Activated CD8-positive, alpha-beta memory T cell treated with anti-CD3 and anti-CD28 coated beads for 36 hours (primary cell): Measurements from ENCODE around the gene MBD2. TPM values are rescaled to one million over a fixed set of nuclear protein-coding genes. Genes with fewer than 3 reads are reported as not detected.

Source experiments
- CTCF ChIA-PET: fragments of 350-600 bp; sonication (Branson Sonifier 250); formaldehyde crosslinking; loops from one replicate; lab custom pipeline; 2021; ENCODE audit warnings: antibody characterized with exemption; lab: Charles Lee
- POLR2A ChIA-PET: fragments of 350-600 bp; sonication (Branson Sonifier 250); formaldehyde crosslinking; loops from one replicate; lab custom pipeline; 2021; ENCODE audit warnings: antibody characterized with exemption; lab: Charles Lee
- total RNA-seq, 2 experiments: library from RNA; stranded (reverse); gene quantifications; one replicate each; pipeline ENCODE4 v1.2.3, GENCODE V29; 2021

The MBD2 gene
- total RNA-seq, 2 experiments from 2014 or later, result 175 to 192 TPM

DNA sequence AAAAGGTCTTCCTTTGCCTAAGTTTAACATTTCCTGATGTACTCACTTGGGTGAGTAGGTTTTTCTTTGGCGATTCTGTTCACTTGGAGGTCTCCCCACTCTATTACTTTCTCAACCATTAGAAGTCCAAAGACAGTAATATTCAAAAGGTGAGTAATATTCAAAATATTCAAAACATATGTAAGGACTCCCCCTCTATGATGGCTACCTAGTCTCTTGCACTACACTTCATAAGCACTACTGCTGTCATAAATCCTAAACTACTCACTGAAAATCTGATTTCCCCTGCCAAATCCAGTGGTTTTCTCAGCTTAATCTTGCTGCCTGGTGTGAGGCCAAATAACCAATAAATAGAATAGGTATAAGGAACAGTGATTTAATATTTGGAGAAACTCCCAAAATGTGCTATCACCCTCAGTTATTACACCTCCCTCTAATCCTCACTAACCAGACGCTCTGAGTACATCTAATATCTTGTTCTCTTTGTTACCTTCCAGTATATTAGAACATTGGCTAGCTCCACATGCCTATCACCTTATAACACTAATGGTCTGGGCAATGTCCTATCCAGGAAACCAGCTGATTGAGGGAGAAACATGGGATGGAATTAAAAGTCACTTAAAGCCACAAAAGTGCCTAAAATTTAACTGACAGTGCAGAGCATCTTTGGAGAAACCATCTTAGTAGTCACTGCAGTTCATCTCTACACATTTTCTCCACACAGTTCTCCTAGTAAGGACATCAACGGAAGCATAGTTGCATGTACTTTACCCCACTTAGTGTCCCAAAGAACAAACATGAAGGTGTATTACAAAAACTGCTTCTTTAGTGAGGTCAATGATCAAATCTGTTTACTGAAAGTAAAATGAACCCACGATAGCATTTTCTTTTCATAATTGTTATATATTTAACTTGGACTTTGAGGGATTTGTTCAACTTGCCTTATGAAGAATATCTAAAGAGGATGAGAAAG is 54.8 kb downstream of the MBD2 start:
- ChIA-PET CTCF (no interaction called here), POLR2A (no interaction called here)

DNA sequence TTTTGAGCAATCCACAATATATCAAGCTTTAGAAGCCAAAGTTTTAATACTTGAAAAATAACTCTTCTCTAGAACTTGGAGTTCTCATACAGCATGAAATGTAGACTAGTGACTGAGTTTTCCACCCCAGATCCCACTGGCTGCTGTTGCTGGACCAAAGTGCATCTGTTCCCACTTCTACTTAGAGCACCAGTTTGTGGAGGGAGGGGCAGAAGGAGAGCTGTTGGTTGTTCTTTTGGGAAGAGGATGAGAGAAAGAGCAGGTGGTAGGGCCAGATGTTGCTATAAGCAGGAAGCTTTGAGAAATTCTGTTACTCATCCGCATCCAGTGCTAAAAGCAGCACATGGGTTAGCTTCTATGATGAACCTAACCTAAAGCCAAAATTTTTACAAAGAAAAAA is 59.0 kb downstream of the MBD2 start:
- POLR2A ChIA-PET, result interaction anchor here (0.6 kb wide), 1 partner anchor 99 kb away, joined by 3 read pairs; no protein-coding TSS in a partner anchor
- CTCF ChIA-PET, result interaction anchor here (0.6 kb wide), 1 partner anchor 87 kb away, joined by 3 read pairs; no protein-coding TSS in a partner anchor

DNA sequence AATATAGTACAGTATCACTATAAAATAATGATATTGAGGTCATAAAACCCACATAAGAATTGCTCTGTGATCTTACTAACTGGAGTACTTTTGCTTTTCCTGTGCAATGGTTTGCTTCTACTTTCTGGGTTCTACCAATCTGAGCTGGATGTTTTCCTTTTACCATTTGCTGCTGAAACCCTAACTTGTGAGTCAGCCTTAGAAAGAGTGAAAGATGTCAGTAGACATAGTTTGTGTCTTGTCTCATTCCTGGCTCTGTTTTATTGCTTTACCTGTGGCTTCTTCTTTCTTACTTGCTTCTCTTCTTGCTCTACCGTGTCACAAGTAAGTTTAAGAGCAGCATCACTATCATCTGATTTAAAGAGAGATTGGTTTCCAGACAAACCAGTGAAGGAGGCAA is 61.0 kb downstream of the MBD2 start:
- ChIA-PET CTCF (no interaction called here), POLR2A (interaction anchor here (1.0 kb wide), 1 partner anchor 60 kb away, joined by 4 read pairs; no protein-coding TSS in a partner anchor)

DNA sequence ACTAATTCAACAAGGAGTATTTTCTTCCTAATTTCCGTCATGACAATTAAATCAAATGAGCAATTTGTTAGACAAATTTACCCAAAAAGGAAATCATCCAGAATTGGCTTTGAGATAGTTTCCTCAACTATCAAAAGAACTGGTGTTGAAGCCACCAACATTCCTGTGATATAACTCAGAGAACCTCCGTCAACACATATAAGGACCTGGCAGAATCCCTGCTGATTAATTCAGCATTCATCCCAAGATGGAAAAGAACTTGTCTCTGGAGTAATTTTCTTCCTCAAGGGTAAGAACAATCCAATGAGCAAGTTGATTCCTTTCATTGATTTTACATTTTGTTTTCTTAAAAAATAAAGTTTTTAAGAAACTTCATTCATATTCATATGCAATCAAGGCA is 62.0 kb downstream of the MBD2 start:
- ChIA-PET POLR2A (no interaction called here), CTCF (no interaction called here)

DNA sequence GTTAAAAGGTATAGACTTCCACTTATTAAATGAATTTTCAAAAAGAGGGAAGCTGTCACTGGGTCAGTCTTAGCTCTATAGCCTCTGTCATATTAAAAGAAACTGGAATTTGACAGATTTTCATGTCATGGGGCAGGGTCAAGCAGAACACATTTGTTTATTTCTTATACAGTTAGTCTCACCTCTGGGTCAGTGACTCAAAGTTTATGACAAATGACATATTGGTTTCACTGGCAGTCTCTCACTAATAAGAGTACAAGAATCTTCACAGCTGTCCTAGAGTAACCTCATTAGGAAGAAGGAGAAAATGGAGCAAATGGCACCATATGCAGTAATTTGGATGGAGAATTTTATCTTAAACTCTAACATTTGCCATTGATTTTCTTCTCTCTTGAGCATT is 63.2 kb downstream of the MBD2 start:
- CTCF ChIA-PET, result interaction anchor here (0.6 kb wide), 1 partner anchor 10 kb away, joined by 3 read pairs; no protein-coding TSS in a partner anchor
- POLR2A ChIA-PET, result no interaction called here

DNA sequence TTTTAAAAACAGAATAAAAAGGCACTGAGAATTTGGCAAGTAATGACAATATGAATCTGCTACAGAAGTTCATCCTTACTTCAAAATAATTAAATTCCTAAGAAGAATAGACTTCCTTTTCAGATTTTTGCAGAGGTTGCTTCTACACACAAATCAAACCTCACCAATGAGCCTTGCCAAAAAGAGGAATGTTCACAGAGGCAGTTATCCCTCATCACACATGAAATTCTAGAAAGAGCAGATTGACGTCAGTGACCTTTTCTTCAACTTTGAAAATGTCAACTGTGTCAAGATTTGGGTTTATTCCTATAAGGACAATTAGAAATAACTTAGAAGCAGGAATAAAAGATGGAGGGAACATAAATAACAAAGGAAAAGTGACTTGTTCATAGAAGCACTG is 64.6 kb downstream of the MBD2 start:
- CTCF ChIA-PET, result no interaction called here
- POLR2A ChIA-PET, result interaction anchor here (0.5 kb wide), 1 partner anchor 86 kb away, joined by 4 read pairs; no protein-coding TSS in a partner anchor

DNA sequence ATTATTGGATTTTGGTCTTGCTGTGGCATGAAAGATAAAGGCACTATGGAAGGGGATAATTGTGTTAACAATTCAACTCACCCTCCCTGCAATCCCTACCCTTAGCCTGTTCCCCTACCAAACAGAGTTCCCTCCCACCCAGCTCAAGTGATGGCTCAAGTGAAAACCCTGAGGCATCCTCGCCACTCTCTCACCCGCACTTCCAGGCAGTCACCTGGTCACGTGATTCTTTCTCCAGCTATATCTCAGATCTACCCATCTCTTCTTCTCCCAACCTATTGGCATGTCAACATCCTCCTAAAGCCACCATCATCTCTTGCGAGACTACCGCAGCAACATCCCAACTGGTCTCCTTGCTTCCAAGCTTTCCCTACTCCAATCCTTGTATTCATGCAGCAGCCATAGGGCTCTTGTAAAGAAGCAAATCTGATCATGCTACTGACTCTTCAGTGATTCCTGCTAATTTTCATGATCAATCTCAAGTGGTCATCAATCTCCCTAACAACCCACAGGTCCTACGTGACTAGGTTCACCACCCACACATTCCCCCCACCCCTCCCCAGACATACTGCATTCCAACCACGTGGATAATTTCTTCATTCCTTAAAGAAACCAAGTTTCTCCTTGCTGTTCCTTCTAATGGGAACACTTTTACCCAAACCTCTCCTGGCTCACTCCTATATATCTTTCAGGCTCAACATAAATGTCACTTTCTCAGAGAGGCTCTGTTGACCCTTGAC is 66.7 kb downstream of the MBD2 start:
- ChIA-PET POLR2A (no interaction called here), CTCF (no interaction called here)

DNA sequence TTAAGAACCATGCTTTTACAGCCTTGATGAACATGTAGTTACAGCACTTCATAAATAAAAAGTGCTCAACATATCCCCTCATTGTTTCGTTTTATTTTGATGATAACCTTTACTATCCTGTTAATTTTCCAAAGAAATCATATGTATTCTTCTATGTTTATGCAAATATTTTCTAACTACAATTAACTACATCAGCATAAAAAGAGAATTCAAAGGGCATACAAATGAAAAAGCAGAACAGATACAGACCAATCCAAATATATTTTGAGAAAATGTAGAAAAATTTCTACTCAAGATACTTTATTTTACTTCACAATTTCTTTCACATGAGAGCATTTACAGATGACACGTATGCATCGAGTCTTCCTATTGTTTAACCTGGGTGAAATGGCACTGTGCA is 69.1 kb downstream of the MBD2 start:
- ChIA-PET POLR2A (no interaction called here), CTCF (no interaction called here)

DNA sequence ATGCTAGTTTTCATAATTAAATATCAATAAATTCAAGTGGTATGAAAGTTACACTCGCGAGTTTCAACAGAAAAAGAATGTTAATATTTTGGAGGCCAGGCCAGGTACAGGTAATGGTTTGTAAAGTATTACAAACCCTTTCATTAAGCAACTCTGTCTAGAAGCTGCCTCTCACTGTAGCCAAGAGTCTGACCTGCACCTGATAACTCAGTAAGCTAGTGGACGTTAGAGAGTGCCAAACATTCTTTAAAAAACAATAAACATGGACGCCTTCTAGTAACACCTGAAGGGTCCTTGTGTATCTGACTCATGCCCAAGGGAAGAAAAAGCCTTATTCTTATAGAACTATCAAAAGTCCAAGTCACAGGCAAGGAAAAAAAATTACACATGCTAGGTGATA is 70.2 kb downstream of the MBD2 start:
- ChIA-PET CTCF (no interaction called here), POLR2A (no interaction called here)

DNA sequence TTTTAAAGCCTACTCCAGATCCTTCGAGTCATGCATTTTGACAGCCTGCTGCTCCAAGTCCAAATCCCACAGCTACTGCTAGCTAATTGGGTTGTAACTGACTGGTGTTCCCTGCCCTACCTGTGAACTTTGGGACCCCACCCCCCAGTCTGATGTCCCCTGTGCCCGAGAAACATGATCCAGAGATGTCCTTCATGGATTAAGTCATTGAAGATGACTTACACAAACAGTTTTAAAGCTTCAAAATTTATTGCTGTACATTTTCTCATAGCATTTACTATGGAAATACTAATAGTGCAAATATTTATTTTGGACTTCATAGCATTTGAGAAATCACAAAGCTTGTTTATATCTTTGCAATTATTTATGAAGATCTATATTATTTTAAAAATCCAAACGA is 73.1 kb downstream of the MBD2 start:
- POLR2A ChIA-PET, result no interaction called here
- CTCF ChIA-PET, result interaction anchor here (0.8 to 1.2 kb wide), 2 partner anchors 10 to 33 kb away, joined by 3 read pairs; no protein-coding TSS in a partner anchor

DNA sequence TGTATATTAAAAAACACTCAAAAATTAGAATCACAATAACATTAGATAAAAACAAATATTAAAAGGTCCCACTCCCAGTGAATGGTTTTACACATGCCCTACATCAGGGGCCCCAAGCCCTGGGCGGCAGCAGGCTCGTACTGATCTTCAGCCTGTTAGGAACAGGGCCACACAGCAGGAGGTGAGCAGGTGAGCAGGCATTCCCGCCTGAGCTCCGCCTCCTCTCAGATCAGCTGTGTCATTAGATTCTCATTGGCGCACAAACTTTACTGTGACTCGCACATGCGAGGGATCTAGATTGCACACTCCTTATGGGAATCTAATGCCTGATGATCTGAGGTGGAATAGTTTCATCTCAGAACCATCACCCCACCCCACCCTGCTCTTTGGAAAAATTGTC is 74.2 kb downstream of the MBD2 start:
- ChIA-PET POLR2A (no interaction called here), CTCF (no interaction called here)

DNA sequence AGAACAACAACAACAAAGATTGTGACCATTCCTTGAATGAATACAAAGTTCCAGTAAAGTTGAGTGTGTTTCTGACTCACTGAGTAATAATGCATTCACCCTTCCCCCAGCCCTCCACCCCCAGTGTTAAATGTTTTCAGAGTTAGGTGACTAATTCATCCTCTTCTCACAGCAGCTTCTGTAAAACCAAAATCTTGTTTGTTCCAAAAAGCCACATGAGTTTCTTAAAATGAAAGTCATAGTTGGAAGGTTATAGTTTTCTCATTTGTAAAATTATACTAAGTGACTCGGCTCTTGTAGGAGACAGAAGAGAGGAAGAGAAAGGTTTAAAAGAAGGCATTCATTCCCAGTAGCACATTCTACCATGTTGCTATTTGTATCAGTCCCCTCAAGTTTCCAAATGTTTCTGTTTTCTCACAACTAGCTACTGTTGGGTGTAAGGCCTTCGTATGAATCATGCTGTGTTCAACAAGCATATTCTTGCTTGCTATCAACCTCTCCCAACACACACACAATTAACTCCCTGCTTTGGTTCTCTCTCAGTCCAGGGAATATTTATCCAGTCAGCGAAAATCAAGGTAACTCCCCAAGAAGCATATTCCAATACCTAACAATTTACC is 75.3 kb downstream of the MBD2 start:
- POLR2A ChIA-PET, result interaction anchor here (0.6 kb wide), 1 partner anchor 117 kb away, joined by 3 read pairs; no protein-coding TSS in a partner anchor
- CTCF ChIA-PET, result no interaction called here

DNA sequence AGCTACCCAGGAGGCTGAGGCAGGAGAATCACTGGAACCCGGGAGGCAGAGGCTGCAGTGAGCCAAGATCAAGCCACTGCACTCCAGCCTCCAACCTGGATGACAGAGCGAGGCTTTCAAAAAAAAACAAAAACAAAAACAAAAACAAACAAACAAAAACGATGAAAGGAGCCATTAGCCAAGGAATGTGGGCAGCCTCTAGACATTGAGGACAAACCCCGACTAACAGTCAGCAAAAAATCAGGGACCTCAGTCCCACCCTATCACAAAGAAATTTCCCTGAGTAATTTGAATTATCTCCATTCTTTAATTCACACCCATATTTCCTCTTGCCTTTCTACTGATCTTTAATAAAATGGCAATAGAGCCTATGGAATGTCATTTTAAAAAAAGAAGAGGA is 75.8 kb downstream of the MBD2 start:
- CTCF ChIA-PET, result no interaction called here
- POLR2A ChIA-PET, result no interaction called here

DNA sequence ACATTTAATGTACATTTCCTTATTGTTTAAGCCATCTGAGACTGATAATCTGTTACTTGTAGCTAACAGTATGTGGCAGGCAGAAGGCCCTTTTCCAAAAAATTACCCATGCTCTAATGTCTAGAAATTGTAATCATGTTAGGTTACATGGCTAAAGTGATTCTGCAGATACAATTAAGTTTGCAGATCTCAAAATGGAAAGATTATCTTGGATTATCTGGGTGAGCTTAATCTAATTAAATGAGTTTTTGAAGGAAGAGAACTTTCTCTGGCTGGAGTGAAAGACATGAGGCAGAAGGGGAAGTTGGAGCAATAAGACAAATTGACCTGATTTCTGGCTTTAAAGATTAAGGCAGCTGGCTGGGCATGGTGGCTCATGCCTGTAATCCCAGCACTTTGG is 76.3 kb downstream of the MBD2 start:
- CTCF ChIA-PET, result interaction anchor here (1.2 kb wide), 1 partner anchor 31 kb away, joined by 4 read pairs; no protein-coding TSS in a partner anchor
- POLR2A ChIA-PET, result no interaction called here

DNA sequence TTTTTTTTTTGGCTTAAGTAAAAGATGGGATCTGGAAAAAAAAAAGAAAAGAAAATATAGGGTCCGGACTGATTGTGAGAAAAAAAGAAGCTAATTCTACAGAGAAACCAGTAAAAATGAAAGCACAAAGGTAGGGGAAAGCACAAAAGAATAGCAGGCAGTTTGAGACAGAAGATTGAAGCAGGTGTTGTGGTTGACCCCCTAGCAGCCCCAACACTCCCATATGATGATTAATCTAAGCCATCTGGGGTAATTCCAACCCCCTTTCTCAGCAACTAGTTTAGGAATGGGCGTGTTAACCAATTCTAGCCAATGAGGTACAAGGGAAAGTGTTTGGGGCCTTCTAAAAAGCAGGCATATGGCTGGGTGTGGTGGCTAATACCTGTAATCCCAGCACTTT is 77.0 kb downstream of the MBD2 start:
- ChIA-PET POLR2A (interaction anchor here (0.6 kb wide), 1 partner anchor 62 kb away, joined by 6 read pairs; no protein-coding TSS in a partner anchor), CTCF (interaction anchor here (1.0 to 1.2 kb wide), 2 partner anchors 18 to 30 kb away, joined by 4 to 6 read pairs; no protein-coding TSS in a partner anchor)

DNA sequence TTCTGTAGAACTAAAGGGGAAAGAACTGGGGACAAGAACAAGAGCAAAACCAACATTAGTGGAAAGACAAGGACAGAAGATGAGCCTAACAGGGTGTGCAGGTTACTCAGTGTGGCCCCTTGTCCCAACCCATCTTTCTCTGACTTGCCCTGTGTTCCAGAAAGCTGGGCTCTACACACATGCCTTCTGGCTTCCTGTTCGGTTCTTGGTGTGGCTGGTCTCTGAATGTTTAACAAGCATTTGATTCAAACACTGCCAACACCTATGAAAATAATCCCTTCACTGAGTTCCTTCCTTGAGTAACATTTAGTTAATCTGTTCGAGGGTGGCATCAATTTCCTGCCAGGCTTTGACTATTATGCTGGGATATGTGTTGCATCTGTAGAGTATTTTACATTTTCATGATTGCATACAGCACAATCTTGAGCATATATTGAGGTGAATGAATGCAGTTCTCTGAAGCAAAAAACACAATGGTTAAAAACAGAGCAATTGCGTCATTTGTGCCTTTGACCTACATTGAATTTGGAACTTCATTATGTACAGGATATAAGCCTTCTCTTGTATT is 83.3 kb downstream of the MBD2 start:
- POLR2A ChIA-PET, result no interaction called here
- CTCF ChIA-PET, result no interaction called here

DNA sequence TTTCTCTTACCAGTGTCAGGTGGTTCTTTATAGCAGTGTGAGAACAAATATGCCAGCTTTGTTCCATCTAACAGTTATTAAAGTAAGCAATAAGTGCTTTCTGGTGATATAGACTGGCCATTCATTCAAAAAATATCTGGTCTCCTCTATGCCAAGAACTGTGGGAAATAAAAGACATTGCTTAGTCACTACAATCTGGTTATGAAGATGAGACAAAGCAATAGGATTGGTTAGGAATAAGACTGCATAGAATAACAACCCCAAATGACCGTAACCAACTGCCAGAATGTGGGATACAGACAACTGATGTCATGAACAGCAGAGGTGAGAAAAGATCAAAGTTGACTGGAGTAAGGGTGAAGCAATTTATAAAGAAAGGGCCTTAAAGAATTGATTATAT is 83.8 kb downstream of the MBD2 start:
- POLR2A ChIA-PET, result no interaction called here

DNA sequence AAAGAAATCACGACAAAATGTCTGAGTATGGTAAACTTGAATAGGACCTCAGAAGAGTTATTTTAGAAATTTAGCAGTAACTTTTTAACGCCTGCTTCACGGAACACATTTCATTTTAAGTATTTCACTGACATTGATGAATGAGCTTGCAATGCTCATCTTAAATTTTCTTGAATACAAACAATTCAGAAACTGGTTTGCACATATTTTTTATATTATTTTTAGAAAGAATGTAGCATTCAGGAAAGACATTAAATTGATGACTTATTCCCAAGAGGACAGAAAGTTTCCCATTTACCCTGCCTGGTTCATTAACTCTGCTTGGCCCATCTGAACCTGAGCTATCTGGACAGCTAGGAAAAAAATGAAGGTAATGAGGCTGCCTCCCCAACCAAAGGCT is 89.3 kb downstream of the MBD2 start:
- POLR2A ChIA-PET, result no interaction called here
- CTCF ChIA-PET, result no interaction called here

More for the DNA sequence above, 83.8 kb downstream of the MBD2 start:
- CTCF ChIA-PET, result no interaction called here

DNA sequence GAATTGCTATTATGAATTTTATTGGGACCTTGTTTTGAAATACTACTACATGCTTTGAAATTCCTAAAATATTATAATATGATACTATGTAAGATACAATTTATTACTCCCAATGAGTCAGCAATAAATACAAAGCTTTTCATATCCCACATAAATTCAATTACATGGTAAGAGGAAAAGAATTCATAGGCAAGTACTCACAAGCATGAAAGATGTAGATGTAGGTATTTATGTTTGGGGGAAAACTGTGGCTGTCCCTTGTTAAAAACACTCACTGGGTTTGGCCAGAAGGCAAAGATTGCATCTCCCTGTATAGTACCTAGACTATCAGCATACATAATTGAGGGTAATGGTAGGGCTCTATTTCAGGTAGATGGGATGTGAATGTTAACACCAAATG is 90.4 kb downstream of the MBD2 start:
- ChIA-PET POLR2A (no interaction called here), CTCF (no interaction called here)
